ENCODE results near the gene SAMM50. TPM values are rescaled to one million over a fixed set of nuclear protein-coding genes. Genes with fewer than 3 reads are reported as not detected.

SAMM50 gene
- total RNA-seq, 1 experiment from 2014 or later: 40.8 TPM

DNA sequence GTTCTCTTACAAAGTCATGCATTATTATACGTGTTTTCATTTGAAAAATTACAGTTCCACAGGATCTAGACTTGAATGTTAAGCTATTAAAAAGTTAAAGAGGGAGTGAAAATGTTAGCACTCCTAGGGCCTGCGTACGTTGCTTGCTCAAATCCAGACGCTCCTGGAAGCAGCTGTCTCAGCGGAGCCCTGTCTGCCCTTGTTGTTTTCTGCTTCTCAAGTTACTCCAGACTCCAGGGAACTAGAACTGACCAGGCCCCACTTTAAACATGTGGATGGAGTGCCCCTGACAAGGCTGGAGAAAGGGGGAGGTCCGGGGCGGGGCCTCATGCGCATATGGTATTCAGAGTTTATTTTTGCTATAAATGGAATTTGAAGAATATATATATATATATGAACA lies 78.5 kb downstream of the SAMM50 start:
- Histone ChIP-seq H3K27ac (ENCODE audit: low read depth, low read length) (no peak overlapping the region), H3K27me3 (ENCODE audit: insufficient read depth, low read length) (no peaks in the 10 kb centered on the region), H3K9me2 (ENCODE audit: insufficient read depth) (no peaks in the 10 kb centered on the region), H3K79me2 (ENCODE audit: insufficient read depth, low read length) (peaks cover 6% of the 10 kb centered on the region; the same call in 1 of the 2 replicates), H2AFZ (ENCODE audit: low read depth, low read length, poor library complexity, severe bottlenecking) (no peak overlapping the region), H4K20me1 (ENCODE audit: insufficient read depth) (peaks cover 6% of the 10 kb centered on the region; the same call in 1 of the 2 replicates), H3K4me3 (replicated peaks in 1 of 2; ENCODE audit: low read depth in 1 of 2, low read length in 2 of 2) (no peak overlapping the region), H3K4me2 (ENCODE audit: low read length) (no peak overlapping the region), H3K9ac (ENCODE audit: low read length) (no peak overlapping the region), H3K36me3 (ENCODE audit: control insufficient read depth in 1 of 2, insufficient read depth in 2 of 2, low read length in 2 of 2) (no peaks in the 10 kb centered on the region), H3K9me3 (ENCODE audit: control insufficient read depth in 1 of 2, insufficient read depth in 1 of 2, low read depth in 1 of 2, low read length in 2 of 2) (no peaks in the 10 kb centered on the region), H3K4me1 (ENCODE audit: control insufficient read depth in 1 of 2, insufficient read depth in 2 of 2, low read length in 2 of 2) (peaks cover 12 to 18% of the 10 kb centered on the region in 2 experiments)
- ATAC-seq: no peak
- BruUV-seq (replicated peaks): no TSS peak
- no peak for DNase-seq (ENCODE audit: low read depth, low spot score)
- ChIA-PET CTCF (no interaction called here), POLR2A (no interaction called here), RAD21 (ENCODE audit: low non-redundant PET in 1 of 2, low total read pairs in 2 of 2, uncharacterized antibody in 2 of 2, unreplicated experiment in 2 of 2) (no interaction called here)
- TF ChIP-seq RAD21 (IDR thresholded peaks at IDR 0.05; ENCODE audit: low read depth) (no peak), YY1 (IDR thresholded peaks at IDR 0.05; ENCODE audit: extremely low read depth, insufficient replicate concordance, low read depth, low read length) (no peak), POLR2A (IDR thresholded peaks at IDR 0.05; ENCODE audit: borderline replicate concordance, extremely low read depth, insufficient read depth, insufficient read length) (no peak), EZH2phosphoT487 (IDR thresholded peaks at IDR 0.05; ENCODE audit: borderline replicate concordance) (no peak), CEBPB (IDR thresholded peaks at IDR 0.05; ENCODE audit: low read depth) (no peak), SIN3A (IDR thresholded peaks at IDR 0.05; ENCODE audit: low read depth) (no peak), FOSL1 (IDR thresholded peaks at IDR 0.05; ENCODE audit: low read depth) (no peak), CBX3 (IDR thresholded peaks at IDR 0.05; ENCODE audit: low read depth) (no peak), ZFX (IDR thresholded peaks at IDR 0.05) (no peak), TCF7L2 (IDR thresholded peaks at IDR 0.05; ENCODE audit: borderline replicate concordance, extremely low read depth, insufficient read depth, insufficient read length) (no peak), EGR1 (IDR thresholded peaks at IDR 0.05; ENCODE audit: low read depth) (no peak), ZNF274 (IDR thresholded peaks at IDR 0.05; ENCODE audit: low read depth, low read length) (no peak), SP1 (IDR thresholded peaks at IDR 0.05; ENCODE audit: low read depth) (no peak), EZH2 (IDR thresholded peaks at IDR 0.05) (no peak), POLR2AphosphoS5 (IDR thresholded peaks at IDR 0.05; ENCODE audit: low read depth, low read length) (no peak)
- TF ChIP-seq, protein P1, sequence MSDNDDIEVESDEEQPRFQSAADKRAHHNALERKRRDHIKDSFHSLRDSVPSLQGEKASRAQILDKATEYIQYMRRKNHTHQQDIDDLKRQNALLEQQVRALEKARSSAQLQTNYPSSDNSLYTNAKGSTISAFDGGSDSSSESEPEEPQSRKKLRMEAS (IDR thresholded peaks at IDR 0.05): no peak
- TF ChIP-seq, protein P2, sequence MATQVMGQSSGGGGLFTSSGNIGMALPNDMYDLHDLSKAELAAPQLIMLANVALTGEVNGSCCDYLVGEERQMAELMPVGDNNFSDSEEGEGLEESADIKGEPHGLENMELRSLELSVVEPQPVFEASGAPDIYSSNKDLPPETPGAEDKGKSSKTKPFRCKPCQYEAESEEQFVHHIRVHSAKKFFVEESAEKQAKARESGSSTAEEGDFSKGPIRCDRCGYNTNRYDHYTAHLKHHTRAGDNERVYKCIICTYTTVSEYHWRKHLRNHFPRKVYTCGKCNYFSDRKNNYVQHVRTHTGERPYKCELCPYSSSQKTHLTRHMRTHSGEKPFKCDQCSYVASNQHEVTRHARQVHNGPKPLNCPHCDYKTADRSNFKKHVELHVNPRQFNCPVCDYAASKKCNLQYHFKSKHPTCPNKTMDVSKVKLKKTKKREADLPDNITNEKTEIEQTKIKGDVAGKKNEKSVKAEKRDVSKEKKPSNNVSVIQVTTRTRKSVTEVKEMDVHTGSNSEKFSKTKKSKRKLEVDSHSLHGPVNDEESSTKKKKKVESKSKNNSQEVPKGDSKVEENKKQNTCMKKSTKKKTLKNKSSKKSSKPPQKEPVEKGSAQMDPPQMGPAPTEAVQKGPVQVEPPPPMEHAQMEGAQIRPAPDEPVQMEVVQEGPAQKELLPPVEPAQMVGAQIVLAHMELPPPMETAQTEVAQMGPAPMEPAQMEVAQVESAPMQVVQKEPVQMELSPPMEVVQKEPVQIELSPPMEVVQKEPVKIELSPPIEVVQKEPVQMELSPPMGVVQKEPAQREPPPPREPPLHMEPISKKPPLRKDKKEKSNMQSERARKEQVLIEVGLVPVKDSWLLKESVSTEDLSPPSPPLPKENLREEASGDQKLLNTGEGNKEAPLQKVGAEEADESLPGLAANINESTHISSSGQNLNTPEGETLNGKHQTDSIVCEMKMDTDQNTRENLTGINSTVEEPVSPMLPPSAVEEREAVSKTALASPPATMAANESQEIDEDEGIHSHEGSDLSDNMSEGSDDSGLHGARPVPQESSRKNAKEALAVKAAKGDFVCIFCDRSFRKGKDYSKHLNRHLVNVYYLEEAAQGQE (IDR thresholded peaks at IDR 0.05; ENCODE audit: low read depth): no peak
- TF ChIP-seq, protein P3, sequence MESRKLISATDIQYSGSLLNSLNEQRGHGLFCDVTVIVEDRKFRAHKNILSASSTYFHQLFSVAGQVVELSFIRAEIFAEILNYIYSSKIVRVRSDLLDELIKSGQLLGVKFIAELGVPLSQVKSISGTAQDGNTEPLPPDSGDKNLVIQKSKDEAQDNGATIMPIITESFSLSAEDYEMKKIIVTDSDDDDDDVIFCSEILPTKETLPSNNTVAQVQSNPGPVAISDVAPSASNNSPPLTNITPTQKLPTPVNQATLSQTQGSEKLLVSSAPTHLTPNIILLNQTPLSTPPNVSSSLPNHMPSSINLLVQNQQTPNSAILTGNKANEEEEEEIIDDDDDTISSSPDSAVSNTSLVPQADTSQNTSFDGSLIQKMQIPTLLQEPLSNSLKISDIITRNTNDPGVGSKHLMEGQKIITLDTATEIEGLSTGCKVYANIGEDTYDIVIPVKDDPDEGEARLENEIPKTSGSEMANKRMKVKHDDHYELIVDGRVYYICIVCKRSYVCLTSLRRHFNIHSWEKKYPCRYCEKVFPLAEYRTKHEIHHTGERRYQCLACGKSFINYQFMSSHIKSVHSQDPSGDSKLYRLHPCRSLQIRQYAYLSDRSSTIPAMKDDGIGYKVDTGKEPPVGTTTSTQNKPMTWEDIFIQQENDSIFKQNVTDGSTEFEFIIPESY (IDR thresholded peaks at IDR 0.05; ENCODE audit: extremely low read depth, insufficient replicate concordance, low read length): no peak
- TF ChIP-seq, protein P4, sequence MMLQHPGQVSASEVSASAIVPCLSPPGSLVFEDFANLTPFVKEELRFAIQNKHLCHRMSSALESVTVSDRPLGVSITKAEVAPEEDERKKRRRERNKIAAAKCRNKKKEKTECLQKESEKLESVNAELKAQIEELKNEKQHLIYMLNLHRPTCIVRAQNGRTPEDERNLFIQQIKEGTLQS (IDR thresholded peaks at IDR 0.05): no peak
- TF ChIP-seq, protein P5, sequence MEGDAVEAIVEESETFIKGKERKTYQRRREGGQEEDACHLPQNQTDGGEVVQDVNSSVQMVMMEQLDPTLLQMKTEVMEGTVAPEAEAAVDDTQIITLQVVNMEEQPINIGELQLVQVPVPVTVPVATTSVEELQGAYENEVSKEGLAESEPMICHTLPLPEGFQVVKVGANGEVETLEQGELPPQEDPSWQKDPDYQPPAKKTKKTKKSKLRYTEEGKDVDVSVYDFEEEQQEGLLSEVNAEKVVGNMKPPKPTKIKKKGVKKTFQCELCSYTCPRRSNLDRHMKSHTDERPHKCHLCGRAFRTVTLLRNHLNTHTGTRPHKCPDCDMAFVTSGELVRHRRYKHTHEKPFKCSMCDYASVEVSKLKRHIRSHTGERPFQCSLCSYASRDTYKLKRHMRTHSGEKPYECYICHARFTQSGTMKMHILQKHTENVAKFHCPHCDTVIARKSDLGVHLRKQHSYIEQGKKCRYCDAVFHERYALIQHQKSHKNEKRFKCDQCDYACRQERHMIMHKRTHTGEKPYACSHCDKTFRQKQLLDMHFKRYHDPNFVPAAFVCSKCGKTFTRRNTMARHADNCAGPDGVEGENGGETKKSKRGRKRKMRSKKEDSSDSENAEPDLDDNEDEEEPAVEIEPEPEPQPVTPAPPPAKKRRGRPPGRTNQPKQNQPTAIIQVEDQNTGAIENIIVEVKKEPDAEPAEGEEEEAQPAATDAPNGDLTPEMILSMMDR (IDR thresholded peaks at IDR 0.05 in 2 of 3, conservative IDR thresholded peaks at IDR 0.05 in 1 of 3; ENCODE audit: borderline replicate concordance in 1 of 3, insufficient read depth in 1 of 3, low read depth in 2 of 3, low read length in 2 of 3): no peak
- intact Hi-C loops (cut with micrococcal nuclease): no loop called here
